Coronary artery (tissue), 2 donors: Measurements from ENCODE around the gene PRAC1.

Experiments
- DNase-seq: peaks from one replicate; pipeline ENCODE4 v3.0.0-alpha.2; 2017; ENCODE audit warnings: low spot score
- H3K27ac ChIP-seq, 2 donors: fragments of 200-600 bp; sonication (generic); one replicate each; pipeline ENCODE4 v1.5.1; 2016 to 2019
- H3K4me3 ChIP-seq: fragments of 200-600 bp; sonication (generic); 2 replicates; pipeline ENCODE4 v1.5.1; 2016; ENCODE audit warnings: mild to moderate bottlenecking, moderate library complexity
- TF ChIP-seq, protein P1 (sequence below): fragments of 200-600 bp; sonication (generic); IDR thresholded peaks from one replicate; pipeline ENCODE4 v1.5.1; 2019; ENCODE audit warnings: antibody characterized with exemption

The PRAC1 gene

DNA sequence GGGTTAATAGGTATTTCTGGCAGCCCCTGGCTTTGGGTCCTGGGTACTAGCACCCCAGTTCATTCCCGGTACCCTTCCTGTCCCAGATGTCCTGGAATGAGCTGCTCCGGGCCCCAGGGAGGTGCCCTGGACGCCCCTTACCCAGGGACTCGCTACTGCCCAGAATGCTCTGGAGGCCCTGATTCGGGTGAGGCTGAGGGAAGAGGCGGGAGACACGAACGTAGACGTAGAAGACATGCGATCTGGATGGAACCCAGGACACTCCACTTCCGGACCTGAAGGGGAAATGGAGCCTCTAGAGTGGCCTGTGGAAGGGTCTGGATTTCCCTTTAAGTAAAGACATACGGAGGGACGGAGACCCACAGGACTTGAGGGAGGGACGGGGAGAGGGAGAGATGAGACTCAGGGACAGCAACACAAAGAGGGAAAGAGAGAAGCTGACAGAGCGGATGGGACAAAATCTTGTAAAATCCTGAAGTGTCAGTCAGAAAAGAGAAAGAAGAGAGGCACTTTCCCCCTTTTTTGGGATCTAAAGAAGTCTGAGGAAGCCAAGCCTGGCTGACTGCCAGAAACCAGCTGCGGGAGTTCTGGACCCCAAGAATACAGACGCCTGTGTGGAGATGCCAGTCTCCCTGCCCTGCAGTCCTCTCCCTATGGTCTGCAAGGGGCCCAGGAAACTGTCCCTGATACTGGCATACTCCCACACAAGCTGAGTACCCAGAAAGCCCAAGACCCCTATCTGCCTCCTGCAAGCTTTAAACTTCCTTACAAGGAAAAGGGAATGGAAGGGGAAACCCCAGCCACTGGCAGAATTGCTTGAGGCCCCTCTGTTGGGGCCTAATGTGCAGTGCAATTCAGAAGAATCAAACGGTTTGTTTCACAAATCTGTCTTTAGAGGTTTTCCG is 7.3 kb upstream of the PRAC1 start:
- no peak for DNase-seq
- H3K4me3 ChIP-seq, result peak overlapping the region; percentile 44
- TF ChIP-seq, protein P1, sequence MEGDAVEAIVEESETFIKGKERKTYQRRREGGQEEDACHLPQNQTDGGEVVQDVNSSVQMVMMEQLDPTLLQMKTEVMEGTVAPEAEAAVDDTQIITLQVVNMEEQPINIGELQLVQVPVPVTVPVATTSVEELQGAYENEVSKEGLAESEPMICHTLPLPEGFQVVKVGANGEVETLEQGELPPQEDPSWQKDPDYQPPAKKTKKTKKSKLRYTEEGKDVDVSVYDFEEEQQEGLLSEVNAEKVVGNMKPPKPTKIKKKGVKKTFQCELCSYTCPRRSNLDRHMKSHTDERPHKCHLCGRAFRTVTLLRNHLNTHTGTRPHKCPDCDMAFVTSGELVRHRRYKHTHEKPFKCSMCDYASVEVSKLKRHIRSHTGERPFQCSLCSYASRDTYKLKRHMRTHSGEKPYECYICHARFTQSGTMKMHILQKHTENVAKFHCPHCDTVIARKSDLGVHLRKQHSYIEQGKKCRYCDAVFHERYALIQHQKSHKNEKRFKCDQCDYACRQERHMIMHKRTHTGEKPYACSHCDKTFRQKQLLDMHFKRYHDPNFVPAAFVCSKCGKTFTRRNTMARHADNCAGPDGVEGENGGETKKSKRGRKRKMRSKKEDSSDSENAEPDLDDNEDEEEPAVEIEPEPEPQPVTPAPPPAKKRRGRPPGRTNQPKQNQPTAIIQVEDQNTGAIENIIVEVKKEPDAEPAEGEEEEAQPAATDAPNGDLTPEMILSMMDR, result no peak
- no peak overlapping the region for H3K27ac ChIP-seq

GRCh38 chr17:48728232-48729231 is 6.2 kb upstream of the PRAC1 start, which contains the start of gene HOXB13:
Gene HOXB13, minus strand, starts transcription at chr17:48728750. Its CDS starts 157 bp downstream, at chr17:48728593.
- TF ChIP-seq, protein P1, result no peak
- no peak for DNase-seq
- Histone ChIP-seq H3K4me3 (peak within 1 kb of the TSS; percentile 44), H3K27ac (no peak within 1 kb of the TSS)

GRCh38 chr17:48727415-48728175 is 5.3 kb upstream of the PRAC1 start:
- DNase-seq, result no peak
- TF ChIP-seq, protein P1, result no peak
- no peak overlapping the region for H3K4me3 ChIP-seq
- no peak overlapping the region for H3K27ac ChIP-seq

DNA sequence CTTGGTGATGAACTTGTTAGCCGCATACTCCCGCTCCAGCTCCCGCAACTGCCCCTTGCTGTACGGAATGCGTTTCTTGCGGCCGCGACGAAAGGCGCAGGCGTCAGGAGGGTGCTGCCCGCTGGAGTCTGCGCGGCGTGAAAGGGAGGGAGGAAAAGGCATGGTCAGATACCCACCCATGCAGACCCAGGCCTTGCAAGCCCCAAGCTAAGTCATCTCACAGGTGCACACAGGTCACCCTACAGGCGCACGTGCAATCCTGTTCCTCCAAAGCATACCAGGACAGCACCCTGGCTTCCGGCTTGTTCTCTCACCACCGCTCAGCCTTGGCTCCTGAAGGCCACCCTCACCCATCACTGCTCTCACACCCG is 4.6 kb upstream of the PRAC1 start:
- no peak overlapping the region for H3K27ac ChIP-seq
- DNase-seq, result no peak
- TF ChIP-seq, protein P1, result no peak
- H3K4me3 ChIP-seq, result no peak overlapping the region

DNA sequence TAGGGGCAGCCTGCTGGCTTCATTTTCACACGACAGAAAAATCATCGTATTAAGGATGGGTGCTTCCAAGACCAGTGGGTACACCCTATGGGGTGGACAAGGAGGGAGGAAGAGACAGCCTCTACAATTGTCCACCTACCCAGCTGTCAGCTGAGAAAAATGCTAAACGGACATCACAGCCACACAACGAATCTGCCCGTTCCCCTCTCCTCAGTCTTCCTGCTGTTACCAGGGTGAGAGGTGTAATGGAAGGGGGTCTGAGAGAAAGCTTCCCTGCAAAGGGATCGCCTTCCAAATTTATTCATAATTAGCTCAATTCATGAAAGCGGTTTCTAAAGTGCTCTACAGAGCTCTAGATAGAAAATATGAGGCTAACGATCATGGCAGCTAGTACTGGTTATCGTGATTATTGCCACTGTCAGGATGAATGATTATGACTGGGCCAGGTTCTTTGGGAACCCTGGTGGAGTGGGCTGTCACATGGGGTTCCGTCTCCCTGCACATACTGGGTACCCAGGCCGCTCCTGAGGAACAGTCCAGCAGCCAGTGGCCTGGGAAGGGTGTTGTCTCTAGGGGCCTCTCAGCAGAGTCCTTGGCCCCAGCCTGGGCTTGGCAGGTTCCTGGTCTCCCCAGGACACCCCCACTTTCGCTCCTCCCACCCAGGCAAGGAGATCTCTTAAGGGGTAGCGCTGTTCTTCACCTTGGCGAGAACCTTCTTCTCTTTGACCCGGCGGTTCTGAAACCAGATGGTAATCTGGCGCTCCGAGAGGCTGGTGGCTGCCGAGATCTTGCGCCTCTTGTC is 4.0 kb upstream of the PRAC1 start:
- DNase-seq, result no peak
- TF ChIP-seq, protein P1, result no peak
- no peak overlapping the region for H3K4me3 ChIP-seq
- no peak overlapping the region for H3K27ac ChIP-seq
